ENCODE measurements around the gene LINC00305. TPM values are rescaled to one million over a fixed set of nuclear protein-coding genes. Genes with fewer than 3 reads are reported as not detected.

Gene LINC00305
- total RNA-seq: not detected in 2 replicates

GRCh38 chr18:64148988-64149387, at the start of gene LINC00305:
Gene LINC00305 (minus strand): TSS chr18:64149088.

Other genes starting within 250 kb of the LINC00305 start
- gene SERPINB10, start 241.1 kb downstream of the LINC00305 start, total RNA-seq: not detected in 2 replicates
- gene HMSD, start 199.8 kb downstream of the LINC00305 start, total RNA-seq: 0.18 and 0.30 TPM in 2 replicates
- gene SERPINB8, start 179.0 kb downstream of the LINC00305 start, total RNA-seq: 25.2 and 37.7 TPM in 2 replicates